Esophagus squamous epithelium (tissue), 5 donors: ENCODE measurements around the gene ADAMTS7. TPM values are rescaled to one million over a fixed set of nuclear protein-coding genes. Genes with fewer than 3 reads are reported as not detected.
"Not testable (repeated sequence)": the region's sequence is repeated elsewhere in the genome, so short reads cannot be mapped to it uniquely, and the experiment has no call there.

Experiments used
- DNase-seq: peaks from one replicate; lab custom pipeline; 2025; lab: John Stamatoyannopoulos, UW
- H3K27ac ChIP-seq, 4 donors: fragments of 200-600 bp; sonication (generic); one replicate each; pipeline ENCODE4 v1.5.1; 2016 to 2019; ENCODE audit warnings: mild to moderate bottlenecking in 1 of 4
- H3K27me3 ChIP-seq, 4 donors: fragments of 200-600 bp; sonication (generic); 1 replicate in 3 of 4; 2 replicates in 1 of 4; pipeline versions ENCODE4 v1.5.1 to v1.6.0; 2017 to 2021; ENCODE audit warnings: antibody characterized with exemption in 1 of 4
- H3K36me3 ChIP-seq, 3 donors: fragments of 200-600 bp; sonication (generic); one replicate each; pipeline ENCODE4 v1.5.1; 2016 to 2019
- H3K4me1 ChIP-seq, 3 donors: fragments of 200-600 bp; sonication (generic); one replicate each; pipeline ENCODE4 v1.5.1; 2017 to 2019
- H3K4me3 ChIP-seq, 4 donors: fragments of 200-600 bp; sonication (generic); 1 replicate in 3 of 4; 2 replicates in 1 of 4; pipeline ENCODE4 v1.5.1; 2016 to 2019; ENCODE audit warnings: mild to moderate bottlenecking in 2 of 4, moderate library complexity in 1 of 4
- H3K9me3 ChIP-seq, 3 donors: fragments of 200-600 bp; sonication (generic); one replicate each; pipeline ENCODE4 v1.5.1; 2016 to 2019
- POLR2A ChIP-seq, 4 donors: fragments of 450-650 bp; IDR thresholded peaks; one replicate each; pipeline ENCODE4 v1.6.1; 2017; ENCODE audit warnings: antibody characterized with exemption in 4 of 4, mild to moderate bottlenecking in 4 of 4, moderate library complexity in 3 of 4
- WGBS, 2 donors: methylation state at CpG; one replicate each; pipeline ENCODE4 v1.1.5; 2018; 5-methylcytosine and 5-hydroxymethylcytosine counted together
- intact Hi-C: fragments of 100-400 bp; cut with DNase I; formaldehyde crosslinking; loops from one replicate; pipeline ENCODE4 v1.15.0; 2022
- total RNA-seq, 4 donors: library from RNA; depleted of rRNA; stranded (reverse); fragments of >200 nt; gene quantifications; one replicate each; pipeline ENCODE4 v1.1.0, GENCODE V29; 2016
- TF ChIP-seq, protein P1 (sequence below), 6 experiments: fragments of 450-650 bp in 4 of 6; fragments of 200-600 bp in 2 of 6; sonication (generic) in 2 of 6; IDR thresholded peaks; one replicate each; pipeline ENCODE4 v1.5.1; 2016 to 2019; ENCODE audit warnings: antibody characterized with exemption in 6 of 6, mild to moderate bottlenecking in 4 of 6, moderate library complexity in 4 of 6
- donor health status: DM: yes; HTN: yes; CAD: no.

ADAMTS7 gene
- total RNA-seq, 4 donors from 2014 or later, result 0.42 to 0.76 (median 0.56) TPM

DNA sequence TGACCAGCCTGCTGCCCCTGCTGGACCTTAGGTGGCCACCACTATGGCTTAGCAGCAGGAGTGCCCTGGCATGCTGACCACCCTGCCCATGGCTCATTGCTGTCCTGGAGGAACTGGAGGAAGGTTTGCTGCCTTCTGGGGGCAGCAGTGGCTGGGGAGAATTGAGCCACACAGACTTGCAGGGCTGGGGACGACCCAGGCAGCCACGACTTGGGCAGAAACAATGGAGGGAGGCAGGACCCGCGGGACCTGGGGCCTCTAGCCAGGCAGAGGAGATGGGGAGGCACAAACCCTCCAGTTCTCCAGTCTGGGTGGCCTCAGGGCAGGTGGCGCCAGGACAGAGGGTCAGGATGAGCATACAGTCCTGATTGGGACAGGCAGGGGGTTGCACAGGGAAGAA, 32.8 kb downstream of the ADAMTS7 start:
- TF ChIP-seq POLR2A (IDR thresholded peaks at IDR 0.05), result no peak
- TF ChIP-seq, protein P1, sequence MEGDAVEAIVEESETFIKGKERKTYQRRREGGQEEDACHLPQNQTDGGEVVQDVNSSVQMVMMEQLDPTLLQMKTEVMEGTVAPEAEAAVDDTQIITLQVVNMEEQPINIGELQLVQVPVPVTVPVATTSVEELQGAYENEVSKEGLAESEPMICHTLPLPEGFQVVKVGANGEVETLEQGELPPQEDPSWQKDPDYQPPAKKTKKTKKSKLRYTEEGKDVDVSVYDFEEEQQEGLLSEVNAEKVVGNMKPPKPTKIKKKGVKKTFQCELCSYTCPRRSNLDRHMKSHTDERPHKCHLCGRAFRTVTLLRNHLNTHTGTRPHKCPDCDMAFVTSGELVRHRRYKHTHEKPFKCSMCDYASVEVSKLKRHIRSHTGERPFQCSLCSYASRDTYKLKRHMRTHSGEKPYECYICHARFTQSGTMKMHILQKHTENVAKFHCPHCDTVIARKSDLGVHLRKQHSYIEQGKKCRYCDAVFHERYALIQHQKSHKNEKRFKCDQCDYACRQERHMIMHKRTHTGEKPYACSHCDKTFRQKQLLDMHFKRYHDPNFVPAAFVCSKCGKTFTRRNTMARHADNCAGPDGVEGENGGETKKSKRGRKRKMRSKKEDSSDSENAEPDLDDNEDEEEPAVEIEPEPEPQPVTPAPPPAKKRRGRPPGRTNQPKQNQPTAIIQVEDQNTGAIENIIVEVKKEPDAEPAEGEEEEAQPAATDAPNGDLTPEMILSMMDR (IDR thresholded peaks at IDR 0.05), result no peak
- Histone ChIP-seq H3K4me1 (peaks cover 0 to 6% (median 0%) of the 10 kb centered on the region in 3 donors), H3K9me3 (no peaks in the 10 kb centered on the region), H3K27me3 (no peaks in the 10 kb centered on the region), H3K36me3 (no peaks in the 10 kb centered on the region), H3K27ac (no peak overlapping the region), H3K4me3 (no peak overlapping the region)
- WGBS, 2 donors, result 25 to 80% methylated on average over 1 to 2 of the region's 5 CpGs
- intact Hi-C loops, result no loop called here
- no peak for DNase-seq

DNA sequence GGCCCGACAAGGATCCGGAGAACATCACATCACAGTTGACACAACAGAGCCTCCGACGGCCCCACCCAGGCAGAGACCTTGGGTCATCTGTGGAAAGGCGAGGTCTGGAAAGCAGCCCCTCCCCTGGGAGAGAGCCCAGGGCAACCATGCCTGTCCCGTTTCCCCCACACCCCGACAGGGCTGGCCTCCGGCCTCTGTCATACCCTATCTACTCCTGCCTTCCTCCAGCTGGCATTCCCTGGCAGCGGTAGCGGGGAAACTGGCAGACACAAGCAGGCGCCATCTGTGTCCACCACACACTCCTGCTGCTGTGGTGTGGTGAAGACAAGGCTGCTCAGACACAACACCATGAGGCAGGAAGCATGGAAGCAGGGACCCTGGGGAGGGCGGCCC, 33.3 kb downstream of the ADAMTS7 start:
- H3K4me1 ChIP-seq, H3K4me3 ChIP-seq, H3K27me3 ChIP-seq, H3K9me3 ChIP-seq, DNase-seq, H3K27ac ChIP-seq, H3K36me3 ChIP-seq, intact Hi-C loops: not testable (repeated sequence)
- WGBS, 2 donors, result 81% methylated on average over 10 of the region's 12 CpGs; no CpG with 5 or more reads in 1 of the 2 donors

DNA sequence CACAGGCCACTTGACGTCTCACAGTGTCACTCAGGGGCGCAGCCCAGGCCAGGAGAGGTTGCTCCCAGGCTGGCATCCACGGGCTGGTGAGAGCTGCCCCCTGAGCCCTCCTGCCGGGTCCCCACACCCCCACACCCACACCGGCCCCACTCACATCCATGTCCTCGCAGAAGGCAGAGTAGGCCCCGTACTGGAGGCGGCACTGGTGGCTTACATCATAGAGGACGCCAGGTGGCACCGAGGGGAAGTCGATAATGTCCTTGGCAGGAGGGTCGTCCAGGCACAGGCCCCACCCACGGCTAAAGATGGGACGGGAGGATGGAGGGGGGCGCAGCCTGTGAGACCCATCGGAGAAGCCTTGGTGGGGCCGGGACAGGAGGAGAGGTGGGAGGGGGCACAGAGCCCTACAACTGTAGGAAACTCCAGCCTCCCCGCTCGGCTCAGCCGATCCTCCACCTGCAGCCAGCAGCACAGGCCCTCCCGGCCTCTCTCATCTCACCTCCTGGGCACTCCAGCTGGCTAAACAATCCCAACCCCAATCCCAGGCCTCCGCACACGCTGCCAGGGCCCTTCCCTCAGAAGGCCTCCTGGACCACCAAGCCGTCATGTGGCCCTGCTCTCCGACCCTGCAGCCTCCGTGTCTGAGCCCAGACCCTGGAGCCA, 33.8 kb downstream of the ADAMTS7 start:
- H3K27ac ChIP-seq, DNase-seq, H3K4me1 ChIP-seq, H3K9me3 ChIP-seq, H3K27me3 ChIP-seq, intact Hi-C loops, H3K36me3 ChIP-seq, H3K4me3 ChIP-seq: not testable (repeated sequence)
- WGBS, 2 donors, result 79 to 80% methylated on average over 4 to 14 of the region's 26 CpGs

DNA sequence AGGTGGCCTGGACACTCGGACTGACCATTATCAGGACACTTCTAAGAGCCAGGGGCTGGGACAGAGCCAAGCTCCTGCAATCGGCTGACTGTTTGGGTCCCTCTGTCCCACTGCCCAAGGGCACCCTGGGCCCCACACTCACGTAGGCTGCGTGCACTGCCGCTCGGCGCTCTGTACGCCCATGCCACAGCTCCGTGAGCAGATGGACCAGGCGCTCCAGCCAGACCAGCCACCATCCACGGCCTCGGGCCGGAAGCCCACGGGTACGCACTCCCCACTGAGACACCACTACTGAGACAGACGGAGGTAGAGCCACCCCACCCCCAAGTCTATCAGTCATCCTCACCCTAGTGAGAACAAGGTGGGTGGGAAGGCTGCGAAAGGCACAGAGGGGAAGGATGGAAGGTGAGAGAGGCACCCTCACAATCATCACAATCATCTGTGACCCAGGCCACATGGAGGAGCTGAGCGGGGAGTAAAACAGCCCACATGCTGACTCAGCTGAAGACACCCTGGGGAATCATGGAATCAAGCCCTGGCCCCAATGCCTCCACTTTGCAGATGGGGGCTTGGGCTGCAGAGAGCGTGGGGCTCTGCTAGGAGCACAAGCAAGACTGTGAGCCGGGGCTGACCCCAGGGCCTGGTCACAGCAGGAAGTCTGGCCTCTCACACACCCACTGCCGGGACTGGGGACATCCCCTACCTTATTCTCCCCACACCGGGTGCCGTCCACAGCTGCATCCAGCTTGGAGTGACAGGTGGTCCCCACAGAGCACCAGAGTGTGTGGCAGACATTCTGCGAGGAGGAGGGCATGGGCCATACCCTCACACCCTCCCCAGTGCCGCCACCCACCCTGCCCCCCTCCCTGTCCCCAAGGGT, 35.0 kb downstream of the ADAMTS7 start:
- H3K27ac ChIP-seq, intact Hi-C loops, H3K9me3 ChIP-seq, DNase-seq, H3K4me1 ChIP-seq, H3K27me3 ChIP-seq, H3K4me3 ChIP-seq, H3K36me3 ChIP-seq: not testable (repeated sequence)
- WGBS, 2 donors, result 63 to 64% methylated on average over 2 to 3 of the region's 25 CpGs

DNA sequence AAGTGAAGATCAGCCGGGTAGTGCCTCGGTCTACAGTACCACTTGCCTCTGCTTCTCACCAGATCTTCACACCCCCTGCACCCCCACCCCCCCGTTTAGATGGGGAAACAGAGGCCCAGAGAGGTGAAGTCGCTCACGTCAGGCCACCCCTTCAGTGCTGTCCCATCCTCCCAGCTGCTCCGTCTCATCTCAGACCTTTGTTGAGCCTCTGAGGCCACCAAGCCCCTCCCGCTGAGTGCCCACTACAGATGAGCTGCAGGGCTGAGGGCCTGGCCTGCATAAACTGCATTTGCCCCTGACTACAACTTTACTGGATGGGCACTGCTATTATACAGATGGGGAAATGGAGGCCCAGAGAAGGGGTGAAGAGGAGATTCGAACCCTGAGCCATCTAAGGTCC, 35.8 kb downstream of the ADAMTS7 start:
- no peaks in the 10 kb centered on the region for H3K27me3 ChIP-seq
- no peaks in the 10 kb centered on the region for H3K9me3 ChIP-seq
- DNase-seq, result no peak
- H3K4me3 ChIP-seq, result no peak overlapping the region
- H3K27ac ChIP-seq, result no peak overlapping the region
- WGBS, 2 donors, result 91 to 100% methylated on average over 1 to 2 of the region's 8 CpGs
- intact Hi-C loops, result no loop called here
- H3K36me3 ChIP-seq, result no peaks in the 10 kb centered on the region
- H3K4me1 ChIP-seq, result peaks cover 0 to 6% (median 0%) of the 10 kb centered on the region in 3 donors
- TF ChIP-seq, protein P1 (IDR thresholded peaks at IDR 0.05), result no peak
- no peak for TF ChIP-seq POLR2A (IDR thresholded peaks at IDR 0.05)

DNA sequence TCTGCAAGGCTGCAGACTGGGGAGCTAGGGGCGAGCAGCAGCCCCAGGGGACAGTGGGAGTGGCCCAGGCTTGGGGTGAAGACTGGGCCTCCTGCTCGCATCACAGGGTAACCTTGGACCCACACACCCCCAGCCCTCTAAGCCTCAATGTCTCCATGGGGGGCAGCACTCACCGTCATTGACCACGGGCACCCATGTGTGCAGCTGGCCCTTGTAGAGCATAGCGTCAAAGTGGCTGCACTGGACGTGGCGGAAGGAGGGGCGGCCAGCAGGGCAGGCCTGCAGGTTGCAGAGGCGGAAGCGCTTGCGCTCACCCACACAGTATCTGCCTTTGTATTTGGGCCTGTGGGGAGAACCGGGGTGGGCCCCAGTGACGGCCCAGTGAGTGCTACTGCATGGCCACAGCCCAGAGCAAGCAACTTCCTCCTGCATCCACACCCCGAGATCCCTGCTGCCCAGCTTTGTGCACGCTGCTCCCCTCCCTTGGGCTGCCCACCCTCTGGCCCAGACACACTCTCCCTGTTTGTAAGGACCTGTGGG, 36.7 kb downstream of the ADAMTS7 start:
- intact Hi-C loops, H3K27ac ChIP-seq: not testable (repeated sequence)
- 81 to 82% methylated on average over 12 to 13 of the region's 15 CpGs for WGBS, 2 donors

DNA sequence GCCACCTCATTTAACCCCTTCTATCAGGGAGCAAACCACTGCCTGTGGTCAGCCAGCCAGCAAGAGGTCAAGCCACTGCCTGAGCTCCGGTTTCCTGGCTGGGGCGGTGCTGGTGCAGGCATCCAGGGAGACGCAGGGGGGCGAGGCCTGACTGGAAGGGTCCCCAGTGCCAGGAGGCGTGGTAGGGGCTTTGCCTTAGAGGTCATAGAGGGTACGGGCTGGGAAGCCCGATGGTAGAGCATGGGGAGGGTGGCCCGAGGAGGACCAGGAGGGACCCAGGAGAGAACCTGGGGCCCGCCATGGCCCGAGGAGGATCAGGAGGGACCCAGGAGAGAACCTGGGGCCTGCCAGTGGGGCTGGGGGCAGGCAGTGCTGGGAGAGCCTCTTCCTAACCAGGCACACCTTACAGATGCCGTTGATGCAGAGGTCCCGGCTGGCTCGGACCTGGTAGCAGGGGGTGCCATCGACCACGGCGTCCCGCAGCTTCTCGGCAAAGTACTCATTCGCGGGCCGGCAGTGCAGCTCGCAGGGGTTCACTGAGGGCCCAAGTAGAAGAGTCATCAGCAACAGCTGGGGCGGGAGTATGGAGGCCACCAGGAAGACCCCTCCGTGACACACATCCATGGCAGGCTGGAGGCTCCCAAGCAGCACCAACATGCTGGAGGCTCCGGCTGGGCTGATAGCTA, 37.4 kb downstream of the ADAMTS7 start:
- intact Hi-C loops, H3K27me3 ChIP-seq, DNase-seq, H3K27ac ChIP-seq, H3K4me3 ChIP-seq, H3K4me1 ChIP-seq, H3K36me3 ChIP-seq, H3K9me3 ChIP-seq: not testable (repeated sequence)
- 80 to 83% methylated on average over 5 to 19 of the region's 25 CpGs for WGBS, 2 donors

More for the DNA sequence above, 36.7 kb downstream of the ADAMTS7 start:
- not testable (repeated sequence) for H3K36me3 ChIP-seq, DNase-seq, H3K9me3 ChIP-seq, H3K4me1 ChIP-seq, H3K27me3 ChIP-seq, H3K4me3 ChIP-seq
